HCT116 (cell line): ENCODE measurements around the gene KRTAP9-7. TPM values are rescaled to one million over a fixed set of nuclear protein-coding genes. Genes with fewer than 3 reads are reported as not detected.

Experiments
- ATAC-seq: fragments of 200-7000 bp; cut with Tn5 transposase; 2 replicates; pipeline ENCODE4 v1.9.1; 2020; ENCODE audit warnings: mild to moderate bottlenecking, moderate library complexity
- BruUV-seq: library from RNA; stranded (reverse); fragments of 400-500 nt; replicated peaks from 2 replicates; lab custom pipeline; 2021; lab: Mats Ljungman, UMichigan
- CTCF ChIA-PET: fragments of 300-600 bp; sonication (Branson Sonifier 250); formaldehyde crosslinking; loops from one replicate; lab custom pipeline; 2021; ENCODE audit warnings: antibody characterized with exemption; lab: Charles Lee
- POLR2A ChIA-PET: fragments of 300-600, 350-600 bp; sonication (Branson Sonifier 250); formaldehyde crosslinking; loops from one replicate; lab custom pipeline; 2021; ENCODE audit warnings: antibody characterized with exemption; lab: Charles Lee
- RAD21 ChIA-PET, 2 experiments: fragments of 300-600 bp; sonication (Branson Sonifier 250); formaldehyde crosslinking; loops; one replicate each; lab custom pipeline; 2023; ENCODE audit warnings: low total read pairs in 2 of 2; ENCODE audit not compliant: uncharacterized antibody in 2 of 2, unreplicated experiment in 2 of 2, low non-redundant PET in 1 of 2; lab: Charles Lee
- DNase-seq: peaks from one replicate; pipeline ENCODE4 v3.0.0-alpha.2; 2010; ENCODE audit warnings: low read depth, low spot score
- H2AFZ ChIP-seq: fragments of 200-600 bp; shearing (Covaris generic), sonication (generic); 2 replicates; pipeline ENCODE4 v1.6.1; 2017; ENCODE audit warnings: low read depth, mixed run types, mixed read lengths, antibody characterized with exemption, low read length; ENCODE audit not compliant: poor library complexity, severe bottlenecking
- H3K27ac ChIP-seq: 2 replicates; pipeline ENCODE4 v1.5.1; 2012; ENCODE audit warnings: low read depth, low read length
- H3K27me3 ChIP-seq: fragments of 200-600 bp; sonication (generic); 2 replicates; pipeline ENCODE4 v1.6.1; 2016; ENCODE audit warnings: mixed run types, low read length, mixed read lengths; ENCODE audit not compliant: insufficient read depth
- H3K36me3 ChIP-seq, 2 experiments: fragments of 200-500 bp in 1 of 2; fragments of 200-600 bp in 1 of 2; sonication (Bioruptor generic) in 1 of 2; sonication (generic) in 1 of 2; 2 replicates each; pipeline versions ENCODE4 v1.5.1 to v1.6.1; 2014 to 2016; ENCODE audit warnings: low read length in 2 of 2, inconsistent platforms in 1 of 2, mixed read lengths in 1 of 2, mixed run types in 1 of 2; ENCODE audit not compliant: insufficient read depth in 2 of 2, control insufficient read depth in 1 of 2
- H3K4me1 ChIP-seq, 2 experiments: fragments of 200-600 bp in 1 of 2; sonication (generic) in 1 of 2; 2 replicates each; pipeline versions ENCODE4 v1.5.1 to v1.6.1; 2012 to 2017; ENCODE audit warnings: low read length in 2 of 2, inconsistent platforms in 1 of 2, mild to moderate bottlenecking in 1 of 2, mixed read lengths in 1 of 2, mixed run types in 1 of 2, moderate library complexity in 1 of 2; ENCODE audit not compliant: insufficient read depth in 2 of 2, control insufficient read depth in 1 of 2
- H3K4me2 ChIP-seq: fragments of 200-600 bp; sonication (generic); 2 replicates; pipeline ENCODE4 v1.6.1; 2017; ENCODE audit warnings: mixed run types, low read length, mixed read lengths
- H3K4me3 ChIP-seq, 2 experiments: fragments of 200-600 bp in 1 of 2; sonication (generic) in 1 of 2; replicated peaks in 1 of 2; 2 replicates each; pipeline ENCODE4 v1.5.1; 2011 to 2016; ENCODE audit warnings: low read length in 2 of 2, control low read depth in 1 of 2, low read depth in 1 of 2, mild to moderate bottlenecking in 1 of 2, mixed read lengths in 1 of 2, mixed run types in 1 of 2
- H3K79me2 ChIP-seq: fragments of 200-600 bp; sonication (generic); 2 replicates; pipeline ENCODE4 v1.6.1; 2017; ENCODE audit warnings: mild to moderate bottlenecking, mixed run types, low read length, moderate library complexity, mixed read lengths; ENCODE audit not compliant: insufficient read depth
- H3K9ac ChIP-seq: fragments of 200-600 bp; sonication (generic); 2 replicates; pipeline ENCODE4 v1.6.1; 2016; ENCODE audit warnings: low read length, mixed read lengths
- H3K9me2 ChIP-seq: fragments of 200-600 bp; sonication (generic), shearing (Covaris generic); 2 replicates; pipeline ENCODE4 v1.6.1; 2017; ENCODE audit warnings: mixed run types, mild to moderate bottlenecking, moderate library complexity; ENCODE audit not compliant: insufficient read depth
- H3K9me3 ChIP-seq, 2 experiments: fragments of 200-500 bp in 1 of 2; fragments of 200-600 bp in 1 of 2; sonication (Bioruptor generic) in 1 of 2; sonication (generic) in 1 of 2; 2 replicates each; pipeline ENCODE4 v1.6.1; 2014 to 2017; ENCODE audit warnings: low read length in 2 of 2, mixed read lengths in 2 of 2, inconsistent platforms in 1 of 2, low read depth in 1 of 2, mild to moderate bottlenecking in 1 of 2, mixed run types in 1 of 2, moderate library complexity in 1 of 2; ENCODE audit not compliant: control insufficient read depth in 1 of 2, insufficient read depth in 1 of 2
- H4K20me1 ChIP-seq: fragments of 200-600 bp; sonication (generic), shearing (Covaris generic); 2 replicates; pipeline ENCODE4 v1.6.1; 2017; ENCODE audit warnings: mixed run types, mild to moderate bottlenecking, moderate library complexity; ENCODE audit not compliant: insufficient read depth
- EGR1 ChIP-seq: IDR thresholded peaks from 2 replicates; pipeline ENCODE4 v1.6.1; 2012; ENCODE audit warnings: low read depth
- EZH2phosphoT487 ChIP-seq: fragments of 200-600 bp; IDR thresholded peaks from 2 replicates; pipeline ENCODE4 v1.6.1; 2018; ENCODE audit warnings: antibody characterized with exemption, borderline replicate concordance
- RAD21 ChIP-seq: IDR thresholded peaks from 2 replicates; pipeline ENCODE4 v1.6.1; 2012; ENCODE audit warnings: low read depth, mild to moderate bottlenecking
- REST ChIP-seq: IDR thresholded peaks from 2 replicates; pipeline ENCODE4 v1.6.1; 2012; ENCODE audit warnings: low read depth
- SIN3A ChIP-seq: IDR thresholded peaks from 2 replicates; pipeline ENCODE4 v1.6.1; 2012; ENCODE audit warnings: low read depth
- SP1 ChIP-seq: IDR thresholded peaks from 2 replicates; pipeline ENCODE4 v1.6.1; 2012; ENCODE audit warnings: low read depth
- YY1 ChIP-seq: IDR thresholded peaks from 2 replicates; pipeline ENCODE4 v1.6.1; 2011; ENCODE audit warnings: low read length, low read depth, moderate library complexity, mild to moderate bottlenecking; ENCODE audit not compliant: insufficient replicate concordance; ENCODE audit errors: extremely low read depth
- intact Hi-C: fragments of 100-400 bp; cut with micrococcal nuclease; formaldehyde crosslinking; loops from 2 replicates; pipeline ENCODE4 v1.10.0; 2022
- total RNA-seq: library from RNA; stranded (reverse); gene quantifications from one replicate; pipeline ENCODE4 v1.2.1, GENCODE V29; 2021; ENCODE audit not compliant: unreplicated experiment

Gene KRTAP9-7
- total RNA-seq, 1 experiment from 2014 or later: not detected

- Histone ChIP-seq H3K27ac (no peak overlapping the region), H4K20me1 (no peaks in the 10 kb centered on the region), H3K9me2 (no peaks in the 10 kb centered on the region), H3K27me3 (no peaks in the 10 kb centered on the region), H3K4me1 (no peaks in the 10 kb centered on the region), H3K4me3 (no peak overlapping the region), H3K4me2 (no peak overlapping the region), H3K9ac (no peak overlapping the region), H2AFZ (no peak overlapping the region), H3K36me3 (no peaks in the 10 kb centered on the region), H3K9me3 (no peaks in the 10 kb centered on the region; a peak in 1 of 4 replicates), H3K79me2 (no peaks in the 10 kb centered on the region)
- TF ChIP-seq SIN3A (no peak), YY1 (no peak), REST (no peak), RAD21 (no peak)
- ChIA-PET POLR2A (no interaction called here), RAD21 (no interaction called here), CTCF (interaction anchor here (1.1 kb wide), 1 partner anchor 431 kb away, joined by 3 read pairs; no protein-coding TSS in a partner anchor)
- no peak for DNase-seq
- no TSS peak for BruUV-seq
- no peak for ATAC-seq
- intact Hi-C loops: no loop called here
Observed at GRCh38 chr17:41287050-41287449, 11.6 kb downstream of the KRTAP9-7 start.

DNA sequence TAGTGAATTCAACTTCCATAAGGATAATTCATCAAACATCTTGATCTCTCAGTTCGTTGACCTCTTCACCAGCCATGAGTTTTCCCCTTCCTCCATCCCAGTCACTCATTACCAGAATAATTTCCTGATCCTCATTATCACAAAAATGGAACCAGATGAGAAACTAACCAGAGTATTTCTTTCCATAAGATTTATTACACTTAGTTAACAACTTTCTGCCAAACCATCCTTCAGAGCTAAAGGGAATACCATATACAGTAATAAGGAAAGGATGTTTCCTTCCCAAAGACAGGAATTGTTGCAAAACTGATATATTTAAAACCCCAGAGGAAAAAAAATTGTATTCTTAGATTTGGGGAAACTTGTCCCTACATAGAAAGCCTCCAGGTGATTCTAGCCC is 18.5 kb downstream of the KRTAP9-7 start:
- no peak overlapping the region for H3K27ac ChIP-seq
- no peak for ATAC-seq
- H4K20me1 ChIP-seq: no peaks in the 10 kb centered on the region
- RAD21 ChIA-PET: no interaction called here
- H3K36me3 ChIP-seq: no peaks in the 10 kb centered on the region
- DNase-seq: no peak
- intact Hi-C loops: no loop called here
- CTCF ChIA-PET: no interaction called here
- no peaks in the 10 kb centered on the region for H3K79me2 ChIP-seq
- H3K9me2 ChIP-seq: no peaks in the 10 kb centered on the region
- H2AFZ ChIP-seq: no peak overlapping the region
- no peaks in the 10 kb centered on the region for H3K27me3 ChIP-seq
- no peaks in the 10 kb centered on the region for H3K4me1 ChIP-seq
- no peak overlapping the region for H3K4me2 ChIP-seq
- POLR2A ChIA-PET: no interaction called here
- BruUV-seq: no TSS peak
- H3K9me3 ChIP-seq: no peaks in the 10 kb centered on the region
- H3K4me3 ChIP-seq: no peak overlapping the region
- no peak overlapping the region for H3K9ac ChIP-seq
- no peak for TF ChIP-seq EZH2phosphoT487
- TF ChIP-seq SP1: no peak
- no peak for TF ChIP-seq RAD21
- no peak for TF ChIP-seq EGR1
